ENCODE data around the gene BYSL.
A peak's percentile ranks its signal among the peaks of the same experiment; 100 is the strongest.

Gene BYSL, protein sequence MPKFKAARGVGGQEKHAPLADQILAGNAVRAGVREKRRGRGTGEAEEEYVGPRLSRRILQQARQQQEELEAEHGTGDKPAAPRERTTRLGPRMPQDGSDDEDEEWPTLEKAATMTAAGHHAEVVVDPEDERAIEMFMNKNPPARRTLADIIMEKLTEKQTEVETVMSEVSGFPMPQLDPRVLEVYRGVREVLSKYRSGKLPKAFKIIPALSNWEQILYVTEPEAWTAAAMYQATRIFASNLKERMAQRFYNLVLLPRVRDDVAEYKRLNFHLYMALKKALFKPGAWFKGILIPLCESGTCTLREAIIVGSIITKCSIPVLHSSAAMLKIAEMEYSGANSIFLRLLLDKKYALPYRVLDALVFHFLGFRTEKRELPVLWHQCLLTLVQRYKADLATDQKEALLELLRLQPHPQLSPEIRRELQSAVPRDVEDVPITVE

GRCh38 chr6:41920921-41921711 is at the start of gene BYSL, which contains the start of gene MED20:
TSS of gene BYSL (plus strand) at chr6:41921499. CDS start at chr6:41921563, 64 bp downstream.
TSS of gene MED20 (minus strand) at chr6:41921139. CDS start at chr6:41921018, 121 bp downstream.
- DNase-seq = peak; percentile 99

DNA sequence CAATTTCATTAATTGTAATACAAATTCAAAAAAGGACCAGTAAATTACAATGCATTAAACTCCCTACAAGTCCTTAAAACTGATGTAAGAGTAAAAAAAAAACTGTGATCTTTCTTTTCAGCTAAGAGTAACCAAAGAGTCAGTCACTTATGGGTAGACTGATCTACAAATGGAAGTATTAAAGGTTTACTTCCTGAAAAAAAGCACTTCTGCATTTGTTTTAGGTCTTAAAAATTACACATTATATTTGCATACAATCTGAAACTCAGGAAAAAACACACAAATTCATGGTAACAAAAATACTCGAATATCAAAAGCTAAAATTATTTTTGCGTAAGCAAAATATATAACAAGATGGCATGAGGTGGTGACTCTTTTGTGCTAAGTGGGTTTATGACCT is 49.6 kb upstream of the BYSL start:
- peak; percentile 61 for DNase-seq

DNA sequence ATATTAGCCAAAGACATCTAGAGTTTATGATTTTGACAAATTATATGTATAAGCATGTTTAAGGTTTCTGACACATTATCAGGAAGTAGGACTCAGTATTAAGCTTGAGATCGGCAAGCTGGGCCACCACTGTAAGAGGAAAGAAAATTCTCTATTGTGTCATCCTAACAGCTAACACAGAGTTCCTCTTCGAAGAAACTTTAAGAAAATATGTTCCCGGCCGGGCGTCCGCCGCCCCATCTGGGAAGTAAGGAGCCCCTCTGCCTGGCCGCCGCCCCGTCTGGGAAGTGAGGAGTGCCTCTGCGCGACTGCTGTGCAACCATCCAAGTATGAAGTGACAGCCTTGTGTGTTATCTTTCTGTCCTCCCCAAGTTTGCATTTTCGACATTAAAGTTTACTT is 49.2 kb upstream of the BYSL start:
- peak; percentile 64 for DNase-seq

GRCh38 chr6:41874741-41875140 is 46.6 kb upstream of the BYSL start:
- no peak for DNase-seq

GRCh38 chr6:41877051-41877680 is 44.1 kb upstream of the BYSL start:
- DNase-seq = no peak

DNA sequence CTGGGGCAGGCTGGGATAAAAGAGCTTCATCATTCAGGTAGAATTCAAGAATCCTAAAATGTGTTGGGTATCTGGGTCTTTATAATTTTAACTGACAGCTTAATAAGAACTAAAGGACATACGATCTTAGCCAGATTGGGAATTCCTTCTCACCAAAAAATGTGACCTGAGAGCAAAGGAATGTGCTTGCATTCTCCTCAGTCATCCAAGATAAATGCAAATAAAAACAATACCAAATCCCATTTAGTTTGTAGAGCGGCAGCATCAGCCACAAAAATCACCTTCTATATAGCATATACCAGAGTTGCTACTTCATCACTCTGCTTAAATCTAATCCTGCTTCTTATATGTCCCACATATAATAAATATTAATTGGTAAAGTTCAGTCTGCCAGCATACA is 43.1 kb upstream of the BYSL start:
- DNase-seq = no peak

- DNase-seq = no peak
Observed at GRCh38 chr6:41878961-41879405, 42.3 kb upstream of the BYSL start.

DNA sequence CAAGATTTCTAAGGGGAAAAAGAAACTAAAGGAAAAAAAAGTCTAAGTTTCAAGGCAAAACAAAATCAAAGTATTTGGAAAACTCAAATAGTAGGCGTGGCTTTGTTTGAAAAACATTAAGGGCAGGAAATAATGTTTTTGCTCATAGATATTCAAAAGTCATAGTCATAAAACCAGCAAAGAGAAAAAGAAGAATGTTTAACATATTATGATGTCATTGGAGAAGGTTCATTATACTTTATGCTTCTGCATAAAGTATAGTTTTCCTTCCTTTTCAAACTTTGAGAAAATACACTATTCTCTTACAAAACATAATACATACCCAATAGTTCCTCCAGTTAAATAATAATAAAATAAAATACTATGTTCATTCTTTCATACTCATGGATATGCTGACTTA is 39.8 kb upstream of the BYSL start:
- no peak for DNase-seq

DNA sequence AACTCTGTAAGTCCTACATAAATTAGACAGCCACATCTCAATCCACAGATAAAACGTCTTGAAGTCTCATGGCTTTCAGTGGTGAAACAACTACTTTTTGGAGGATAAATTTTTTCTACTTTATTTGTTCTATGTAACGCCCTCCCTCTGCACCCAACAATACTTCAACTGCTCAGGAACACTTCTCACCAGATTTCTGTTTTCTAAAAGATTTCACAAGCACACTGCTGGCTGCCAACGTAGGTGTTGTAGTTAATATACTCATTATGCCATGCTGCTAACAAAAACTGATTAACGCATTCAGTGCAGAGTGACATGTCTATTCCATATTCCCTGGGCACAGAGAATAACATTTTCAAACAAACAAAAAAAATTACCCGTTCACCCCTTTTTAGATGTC is 36.3 kb upstream of the BYSL start:
- no peak for DNase-seq

- DNase-seq = no peak
Observed at GRCh38 chr6:41885930-41886329, 35.4 kb upstream of the BYSL start.

- no peak for DNase-seq
Observed at GRCh38 chr6:41887331-41887751, 34.0 kb upstream of the BYSL start.

DNA sequence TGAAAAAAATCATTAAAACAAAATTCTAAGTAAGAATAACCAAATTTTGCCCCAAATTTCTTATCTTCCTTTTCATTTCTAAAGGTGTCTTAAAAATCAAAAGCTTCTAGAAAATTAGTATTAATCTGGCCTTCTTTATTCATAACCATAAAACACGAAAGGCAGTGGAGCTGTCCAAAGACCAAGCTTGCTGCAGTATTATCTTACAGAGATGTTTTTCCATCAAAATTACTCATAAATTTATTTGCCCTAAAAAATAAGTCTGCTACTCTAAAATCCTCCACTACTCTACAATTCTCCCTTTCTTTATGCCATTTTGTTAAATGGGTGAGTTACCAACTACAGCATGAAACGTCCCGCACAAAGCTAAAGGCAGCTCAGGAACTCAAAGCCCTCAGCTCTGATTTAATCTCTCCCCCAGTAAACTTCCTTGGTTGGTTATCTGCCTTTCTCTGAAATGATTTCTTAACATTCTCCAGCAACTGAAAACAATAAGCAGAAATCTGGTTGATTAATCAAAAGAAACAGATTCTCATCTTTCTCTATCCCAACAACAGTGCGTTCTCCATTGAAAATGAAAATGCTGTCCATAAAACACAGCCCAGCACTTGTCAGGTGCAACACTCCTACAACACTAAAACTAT is 28.3 kb upstream of the BYSL start:
- DNase-seq = no peak

- DNase-seq = peak; percentile 7
Observed at GRCh38 chr6:41894366-41895299, 26.7 kb upstream of the BYSL start.

DNA sequence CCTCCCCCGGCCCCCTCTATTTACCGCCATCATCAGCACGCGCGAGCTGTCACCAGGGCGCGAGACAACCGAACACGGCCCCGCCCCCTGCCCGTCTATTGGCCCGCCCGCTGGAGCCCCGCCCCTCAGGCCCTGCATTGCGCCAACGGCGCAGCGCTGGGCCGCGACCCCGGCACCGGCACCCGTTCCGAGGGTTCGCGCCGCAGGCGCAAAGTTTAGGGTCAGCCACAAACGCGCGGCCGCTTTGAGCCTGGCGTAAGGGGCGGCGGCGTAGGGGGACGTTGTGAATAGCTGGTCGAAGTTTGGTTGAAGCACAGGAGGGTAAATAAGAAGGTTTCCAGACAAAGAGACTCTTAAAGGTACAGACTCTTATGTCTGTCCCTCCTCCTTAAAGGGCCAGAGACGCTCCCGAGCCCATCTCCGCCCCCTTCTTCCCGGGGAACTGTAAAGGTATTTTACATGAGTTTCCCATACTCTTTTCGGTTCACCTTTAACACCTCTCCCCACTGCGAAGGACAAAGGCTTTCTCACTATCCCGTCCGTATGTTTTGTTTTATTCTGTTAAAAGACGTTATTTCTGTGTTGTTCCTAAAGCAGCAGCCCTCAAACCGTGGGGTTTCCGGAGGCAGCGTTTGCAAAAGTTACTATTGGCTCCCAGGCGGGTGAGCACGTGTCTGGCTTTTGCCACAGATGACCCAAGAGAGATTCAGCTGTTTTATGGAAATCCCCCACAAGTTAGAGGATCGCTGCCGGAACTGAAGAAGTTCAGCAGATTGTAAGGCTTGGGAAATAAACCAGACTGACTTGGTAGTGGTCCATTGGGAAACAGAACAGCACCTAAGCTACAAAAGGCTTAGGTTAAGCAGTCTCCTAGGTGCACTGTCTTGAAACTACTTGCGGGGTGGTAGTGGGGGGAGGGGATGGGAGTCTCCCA is 25.7 kb upstream of the BYSL start, which contains the start of gene USP49:
Gene USP49 (minus strand): TSS at position 76 of the 934 bp plus-strand sequence. CDS start 88,392 bp downstream, outside the sequence.
- peak; percentile 97 for DNase-seq

- DNase-seq = peak; percentile 42
Observed at GRCh38 chr6:41896281-41896680, 25.0 kb upstream of the BYSL start.

GRCh38 chr6:41900861-41901260 is 20.4 kb upstream of the BYSL start:
- peak; percentile 61 for DNase-seq

DNA sequence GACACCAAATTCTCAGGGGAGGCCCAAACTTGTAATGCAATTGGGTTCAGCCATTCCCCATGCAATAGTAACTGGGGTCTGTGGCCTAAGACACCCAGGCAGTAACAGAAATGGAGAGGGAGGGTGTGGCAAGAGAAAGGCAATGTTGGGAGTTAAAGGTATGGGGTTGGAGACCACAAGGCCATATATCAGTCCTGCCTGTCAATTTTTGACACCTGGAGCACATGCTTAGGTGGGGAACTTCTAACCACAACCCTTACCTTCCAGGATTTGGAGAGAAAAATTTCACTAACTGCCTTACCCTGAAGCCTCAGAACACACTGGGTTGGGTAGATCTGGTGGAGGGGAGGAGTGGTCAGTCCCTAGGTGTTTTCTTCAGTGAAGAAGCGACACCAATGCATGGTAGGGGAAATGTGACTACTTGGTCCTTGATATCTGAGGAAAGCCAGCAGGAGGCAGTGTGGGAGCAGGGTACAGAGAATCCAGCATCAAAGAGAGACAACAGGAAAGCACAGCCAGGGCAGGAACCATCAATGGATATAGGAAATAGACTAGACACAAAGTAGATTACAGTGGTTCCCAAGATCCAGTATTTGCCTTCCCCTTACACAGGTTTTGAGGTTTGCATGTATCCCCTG is 19.3 kb upstream of the BYSL start:
- DNase-seq = peak; percentile 60

GRCh38 chr6:41909727-41910126 is 11.6 kb upstream of the BYSL start:
- DNase-seq = no peak

- no peak for DNase-seq
Observed at GRCh38 chr6:41914343-41914742, 7.0 kb upstream of the BYSL start.
